Measurements from ENCODE around the gene PPP2R5B.

Gene PPP2R5B

GRCh38 chr11:64929625-64930024, 5.1 kb downstream of the PPP2R5B start:
- no peak for DNase-seq (ENCODE audit: low spot score)

DNA sequence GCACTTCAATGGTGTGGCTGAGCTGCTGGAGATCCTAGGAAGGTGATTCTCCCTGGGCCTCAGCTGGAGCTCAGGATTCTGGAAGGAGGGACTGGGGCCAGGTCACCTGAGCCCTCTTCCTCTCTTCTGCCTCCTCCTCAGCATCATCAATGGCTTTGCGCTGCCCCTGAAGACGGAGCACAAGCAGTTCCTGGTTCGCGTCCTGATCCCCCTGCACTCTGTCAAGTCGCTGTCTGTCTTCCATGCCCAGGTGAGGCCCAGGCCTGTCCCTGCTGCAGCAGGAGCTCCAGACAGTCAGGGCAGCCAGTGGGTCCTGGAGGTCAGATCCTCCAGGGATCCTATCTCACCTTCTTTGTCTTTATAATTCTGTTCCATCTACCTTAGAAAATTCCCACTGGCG, 5.9 kb downstream of the PPP2R5B start:
- DNase-seq (ENCODE audit: low spot score), result no peak

- DNase-seq (ENCODE audit: low spot score), result no peak
Observed at GRCh38 chr11:64931290-64931689, 6.8 kb downstream of the PPP2R5B start.

- no peak for DNase-seq (ENCODE audit: low spot score)
Observed at GRCh38 chr11:64932324-64932723, 7.8 kb downstream of the PPP2R5B start.

GRCh38 chr11:64933213-64933934, 8.9 kb downstream of the PPP2R5B start:
- DNase-seq (ENCODE audit: low spot score), result no peak

DNA sequence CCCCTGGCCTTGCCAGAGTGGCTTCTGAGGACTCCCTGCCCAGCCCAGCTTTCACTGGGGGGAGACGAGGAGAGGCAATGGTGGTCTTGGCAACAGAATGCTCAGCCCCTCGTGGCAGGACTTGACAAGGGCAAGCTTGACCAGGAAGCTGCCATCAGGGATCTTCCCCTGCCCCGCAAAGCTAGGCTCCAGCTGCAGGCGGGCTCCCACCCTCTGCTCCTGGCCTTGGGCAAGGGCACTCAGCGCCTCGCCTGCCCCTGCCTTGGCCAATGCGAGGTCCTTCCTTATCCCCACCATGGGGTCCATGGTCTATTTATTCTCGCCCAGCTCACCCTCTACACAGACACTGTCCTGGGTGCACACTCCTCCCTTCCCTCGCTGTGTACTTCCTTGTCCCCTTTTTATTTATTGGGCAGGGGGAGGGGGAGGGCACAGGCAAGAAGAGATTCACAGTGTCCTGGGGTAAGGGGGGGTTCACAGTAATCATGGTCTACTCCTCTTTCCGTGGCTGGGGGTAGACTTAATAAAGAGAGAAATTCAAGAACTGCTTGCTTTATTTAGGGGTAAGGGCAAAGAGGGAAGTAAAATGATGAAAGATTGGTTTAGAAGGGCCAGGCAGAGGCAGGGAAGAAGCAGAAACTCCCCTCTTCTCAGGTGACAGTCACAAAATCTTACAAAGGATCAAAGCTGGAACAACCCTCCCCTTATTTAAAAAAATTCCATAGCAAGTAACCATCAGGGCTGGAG, 9.6 kb downstream of the PPP2R5B start:
- no peak for DNase-seq (ENCODE audit: low spot score)

DNA sequence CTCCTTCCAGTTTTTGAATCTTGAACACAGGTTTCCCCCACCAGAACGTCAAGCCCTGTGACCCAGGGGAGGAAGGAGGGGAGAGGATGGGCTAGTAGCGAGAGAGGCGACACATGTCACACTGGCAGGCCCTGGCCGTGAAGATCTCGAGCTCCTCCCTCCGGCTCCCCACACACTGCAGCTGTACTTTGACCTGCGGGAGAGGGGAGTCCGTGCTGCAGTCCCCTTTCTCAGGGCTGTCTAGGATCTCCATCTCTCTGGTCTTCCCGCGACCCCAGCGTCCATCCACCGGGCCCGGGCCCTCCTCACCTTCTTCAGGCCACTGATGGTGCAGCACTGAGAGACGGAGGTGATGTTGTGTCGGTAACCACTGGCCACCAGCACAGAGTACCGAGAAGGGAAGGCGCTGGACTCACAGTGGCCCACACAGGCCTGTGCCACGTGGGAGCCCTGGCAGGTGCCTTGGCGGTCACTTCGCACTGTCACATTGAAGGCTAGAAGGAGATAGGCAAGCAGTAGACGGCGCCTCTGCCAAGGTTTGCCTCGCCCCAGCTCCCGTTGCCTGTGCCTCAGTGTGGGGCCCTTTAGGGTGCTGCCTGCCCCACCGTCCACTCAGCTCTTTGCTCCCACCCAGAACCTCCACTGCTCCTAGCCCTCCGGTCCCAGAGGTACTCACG, 10.3 kb downstream of the PPP2R5B start:
- no peak for DNase-seq (ENCODE audit: low spot score)

DNA sequence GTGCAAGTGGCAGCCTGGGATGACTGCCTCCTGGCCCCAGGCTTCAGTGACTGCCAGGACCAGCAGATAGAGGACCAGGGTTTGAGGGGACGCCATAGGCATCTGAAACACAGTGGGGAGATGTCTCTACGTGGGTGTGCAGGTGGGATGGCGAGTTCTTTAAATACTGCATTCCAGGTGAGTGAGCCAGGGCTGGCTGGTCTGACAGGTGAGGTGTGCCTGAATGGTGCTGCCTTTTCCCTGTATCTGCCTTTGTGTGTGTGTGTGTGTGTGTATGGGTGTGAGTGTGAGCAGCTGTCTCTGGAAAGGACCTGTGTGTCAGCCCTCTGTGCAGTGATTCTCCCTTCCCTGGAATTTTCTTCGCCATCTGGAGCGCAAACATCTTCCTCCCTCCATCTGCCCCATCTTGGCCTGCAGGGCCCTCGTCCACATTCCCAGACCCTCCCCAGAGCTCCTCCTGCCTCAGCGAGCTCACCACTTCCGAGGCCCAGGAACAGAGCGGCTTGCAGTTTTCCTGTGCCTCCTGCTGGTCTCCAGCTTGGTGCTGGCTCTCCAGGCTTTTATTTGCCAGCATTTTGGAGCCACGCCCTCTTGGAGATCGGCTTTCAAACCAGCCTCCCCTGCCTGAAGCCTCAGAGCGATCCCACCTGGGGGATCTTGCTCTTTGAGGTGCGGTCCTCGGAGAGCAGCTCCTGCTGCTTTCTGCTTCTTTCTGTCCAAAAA, 11.0 kb downstream of the PPP2R5B start, which contains the start of gene GPHA2:
Gene GPHA2 (minus strand): TSS at position 535 of the 723 bp plus-strand sequence. CDS start 433 bp downstream, at position 102.
- DNase-seq (ENCODE audit: low spot score), result no peak

GRCh38 chr11:64936539-64936938, 12.1 kb downstream of the PPP2R5B start:
- DNase-seq (ENCODE audit: low spot score), result no peak

DNA sequence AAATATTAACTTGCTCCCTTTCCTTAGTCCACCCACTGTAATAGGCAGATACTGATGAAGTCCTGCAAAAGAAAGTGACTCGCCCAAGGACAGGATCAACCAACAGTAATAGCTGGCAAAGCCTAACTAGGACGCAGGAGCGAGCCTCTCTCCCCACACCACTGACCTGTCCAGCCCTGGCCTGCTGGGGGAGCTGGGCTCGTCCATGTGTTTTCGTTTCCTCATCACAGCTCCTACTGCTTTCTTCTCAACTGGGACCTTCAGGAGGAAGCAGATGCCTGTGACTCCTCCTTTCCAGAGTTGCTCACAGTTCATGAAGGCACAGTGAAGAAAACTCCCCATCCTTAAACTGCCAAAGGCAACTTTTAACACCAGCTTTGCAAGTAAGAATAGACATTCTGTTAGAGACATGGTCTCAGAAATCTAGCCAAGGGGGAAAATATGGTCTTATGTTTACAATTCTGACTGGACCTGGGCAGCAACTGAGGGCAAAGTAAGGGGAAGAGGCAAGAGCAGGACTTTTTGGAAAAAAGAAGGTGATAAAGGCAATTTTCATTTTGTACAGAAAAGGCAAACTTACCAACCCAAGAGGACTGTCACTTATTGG, 22.8 kb downstream of the PPP2R5B start:
- DNase-seq (ENCODE audit: low spot score), result no peak

- no peak for DNase-seq (ENCODE audit: low spot score)
Observed at GRCh38 chr11:64951529-64951928, 27.0 kb downstream of the PPP2R5B start.

DNA sequence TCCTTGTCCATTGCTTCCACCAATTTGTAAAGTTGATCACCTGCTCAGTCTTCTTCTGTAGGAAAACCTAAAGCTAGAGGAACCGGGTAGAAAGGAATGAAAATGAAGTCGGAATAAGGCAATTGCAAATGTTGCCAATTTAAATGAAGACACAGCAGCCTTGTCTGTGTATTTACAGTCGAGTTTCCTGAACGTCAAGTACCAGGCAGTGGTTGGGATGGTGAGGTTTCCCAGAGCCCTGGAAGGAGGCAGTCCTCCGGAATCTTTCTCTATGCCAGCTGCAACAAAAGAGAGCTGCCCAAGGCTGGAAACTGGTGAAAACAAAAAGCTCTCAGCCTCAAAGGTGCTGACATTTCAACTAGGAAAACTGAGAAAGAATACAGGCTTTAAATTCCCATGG, 29.7 kb downstream of the PPP2R5B start:
- DNase-seq (ENCODE audit: low spot score), result no peak

GRCh38 chr11:64959498-64959897, 35.0 kb downstream of the PPP2R5B start:
- no peak for DNase-seq (ENCODE audit: low spot score)

DNA sequence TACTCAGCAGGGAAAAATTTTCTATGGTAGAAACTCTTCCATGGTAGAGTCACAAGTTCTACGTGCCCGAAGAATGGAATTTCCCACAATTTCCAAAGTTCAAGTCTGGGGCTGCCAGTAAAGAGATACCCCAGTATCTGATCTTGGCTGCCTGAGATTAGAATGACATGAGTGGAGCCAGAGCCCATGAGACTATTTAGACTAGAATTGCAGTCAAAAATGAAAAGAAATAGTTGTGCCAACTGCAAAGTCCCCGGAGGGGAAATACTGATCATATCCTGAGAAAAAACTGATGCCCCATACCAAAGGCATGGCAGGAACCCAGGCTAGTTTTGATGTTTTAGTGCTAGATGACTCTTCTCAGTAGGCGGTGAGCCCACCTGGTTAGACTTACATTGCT, 36.2 kb downstream of the PPP2R5B start:
- no peak for DNase-seq (ENCODE audit: low spot score)

DNA sequence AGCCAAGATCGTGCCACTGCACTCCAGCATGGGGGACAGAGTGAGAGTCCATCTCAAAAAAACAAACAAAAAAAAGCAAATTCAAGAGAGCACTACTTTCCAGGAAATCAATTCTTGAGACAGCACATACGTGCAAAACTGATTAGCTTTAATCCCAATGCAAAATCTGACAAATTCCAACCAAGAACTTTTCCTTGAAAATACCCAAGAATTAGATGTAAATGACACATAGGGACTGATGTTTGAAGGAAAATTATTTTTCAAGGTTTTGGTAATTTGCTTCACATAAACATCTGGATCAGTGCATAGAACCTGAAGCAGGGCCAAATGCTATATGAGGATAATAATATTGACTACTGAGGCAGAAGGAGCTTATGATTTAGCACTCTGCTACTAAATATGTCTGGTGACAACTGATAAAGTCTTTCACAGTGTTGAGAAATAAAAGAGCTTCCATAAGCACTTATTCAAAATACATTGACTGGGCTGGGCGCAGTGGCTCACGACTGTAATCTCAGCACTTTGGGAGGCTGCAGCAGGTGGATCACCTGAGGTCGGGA, 38.7 kb downstream of the PPP2R5B start:
- no peak for DNase-seq (ENCODE audit: low spot score)

GRCh38 chr11:64967375-64967774, 42.9 kb downstream of the PPP2R5B start:
- DNase-seq (ENCODE audit: low spot score), result no peak

- no peak for DNase-seq (ENCODE audit: low spot score)
Observed at GRCh38 chr11:64969209-64969608, 44.7 kb downstream of the PPP2R5B start.

DNA sequence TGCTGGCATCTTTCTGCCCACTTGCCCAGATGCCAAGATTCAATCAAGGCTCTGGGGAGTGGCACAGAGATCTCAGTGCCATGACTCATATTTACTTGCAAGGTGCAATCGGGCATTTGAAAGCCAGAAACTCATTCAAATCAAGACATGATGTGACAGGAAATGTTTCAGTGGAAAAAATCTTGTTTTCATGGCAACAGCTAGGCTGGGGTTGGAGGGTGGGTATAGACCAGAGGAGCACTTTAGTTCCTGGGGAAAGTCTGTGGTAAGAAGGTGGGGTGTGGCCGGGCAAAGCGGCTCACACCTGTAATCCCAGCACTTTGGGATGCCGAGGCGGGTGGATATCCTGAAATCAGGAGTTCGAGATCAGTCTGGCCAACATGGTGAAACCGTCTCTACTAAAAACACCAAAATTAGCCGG, 46.3 kb downstream of the PPP2R5B start:
- DNase-seq (ENCODE audit: low spot score), result peak; percentile 6

GRCh38 chr11:64971421-64972233, 47.1 kb downstream of the PPP2R5B start, which contains the start of gene MAJIN:
MAJIN (minus strand) TSS chr11:64972108; CDS start chr11:64959405, 12,703 bp downstream.
- DNase-seq (ENCODE audit: low spot score), result peak; percentile 89

GRCh38 chr11:64974124-64974523, 49.6 kb downstream of the PPP2R5B start:
- no peak for DNase-seq (ENCODE audit: low spot score)

Measured in CD4-positive, alpha-beta T cell treated with Interleukin-6 at 100 ng/mL for 8 hours (primary cell).